HG02970 (cell line): ENCODE measurements around the gene PPP2R3C.
A peak's percentile ranks its signal among the peaks of the same experiment; 100 is the strongest.
"Not testable (repeated sequence)": the region's sequence is repeated elsewhere in the genome, so short reads cannot be mapped to it uniquely, and the experiment has no call there.

Source experiments
- ATAC-seq: cut with Tn5 transposase; IDR thresholded peaks from one replicate; pipeline ENCODE4 v1.9.1; 2021; ENCODE audit warnings: mild to moderate bottlenecking, moderate library complexity, moderate number of reproducible peaks; ENCODE audit not compliant: unreplicated experiment, low FRiP score

Gene PPP2R3C

DNA sequence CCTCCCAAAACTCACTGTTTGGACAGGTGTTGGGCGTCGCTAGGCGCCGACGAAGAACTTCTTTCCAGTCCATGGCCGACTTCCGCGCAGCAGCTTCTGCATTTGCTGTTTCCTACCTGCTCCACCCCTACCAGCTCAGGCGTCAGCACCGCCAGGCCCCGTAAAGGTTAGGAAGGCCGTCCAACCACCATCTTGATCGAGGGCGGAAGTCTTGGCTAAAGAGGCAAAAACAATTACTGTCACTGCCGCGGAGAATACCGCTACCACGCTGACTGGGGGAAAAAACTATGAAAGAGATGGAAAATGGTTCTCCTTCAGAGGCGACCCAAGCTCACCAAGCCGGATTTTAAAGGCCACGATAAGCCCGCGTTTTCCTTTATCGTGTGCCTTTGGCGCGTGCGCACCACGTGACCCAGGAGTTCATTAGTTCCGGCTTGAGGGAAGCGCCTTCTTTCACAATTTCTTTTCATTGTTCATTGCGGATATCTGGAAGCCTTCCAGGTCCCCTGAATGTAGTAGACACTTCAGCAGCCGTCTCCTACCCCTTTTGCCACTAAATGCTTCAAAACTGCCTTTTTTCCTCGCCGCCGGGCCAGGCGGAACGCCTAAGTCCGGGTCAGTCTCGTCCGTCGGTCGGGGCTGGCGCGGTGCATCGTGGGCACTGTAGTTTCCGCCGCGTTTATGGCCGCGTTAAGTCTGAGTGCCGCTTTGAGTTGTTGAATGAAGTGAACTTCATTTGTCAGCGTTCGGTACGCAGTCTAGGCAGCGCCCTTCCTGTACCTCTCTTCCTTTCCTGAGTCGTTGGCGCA is at the start of gene PPP2R3C, which contains the start of gene PRORP:
PPP2R3C (minus strand) TSS at position 104 of the 809 bp plus-strand sequence; CDS start at position 73, 31 bp downstream.
PRORP (plus strand) TSS at position 666 of the 809 bp plus-strand sequence. CDS start 694 bp downstream, outside the sequence.
- ATAC-seq: peak; percentile 80

DNA sequence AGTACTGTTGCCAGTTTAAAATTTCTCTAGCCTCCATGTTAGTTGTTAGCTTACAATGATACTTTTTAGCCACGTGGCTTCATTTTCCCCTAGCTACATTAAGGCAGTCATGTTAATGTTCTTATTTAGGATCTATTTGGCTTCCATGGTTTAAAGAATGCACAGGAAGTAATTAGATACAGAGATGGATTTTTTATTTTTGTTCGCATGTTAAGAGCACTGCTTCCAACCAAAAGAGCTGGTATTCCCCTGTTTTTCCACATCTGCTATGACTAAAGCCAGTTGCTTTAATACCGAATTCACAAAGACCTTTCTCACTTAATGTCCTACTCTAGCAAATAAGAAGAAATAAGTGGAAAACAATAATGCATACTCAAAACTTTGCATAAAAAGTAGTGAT is 45.7 kb upstream of the PPP2R3C start:
- no peak for ATAC-seq

DNA sequence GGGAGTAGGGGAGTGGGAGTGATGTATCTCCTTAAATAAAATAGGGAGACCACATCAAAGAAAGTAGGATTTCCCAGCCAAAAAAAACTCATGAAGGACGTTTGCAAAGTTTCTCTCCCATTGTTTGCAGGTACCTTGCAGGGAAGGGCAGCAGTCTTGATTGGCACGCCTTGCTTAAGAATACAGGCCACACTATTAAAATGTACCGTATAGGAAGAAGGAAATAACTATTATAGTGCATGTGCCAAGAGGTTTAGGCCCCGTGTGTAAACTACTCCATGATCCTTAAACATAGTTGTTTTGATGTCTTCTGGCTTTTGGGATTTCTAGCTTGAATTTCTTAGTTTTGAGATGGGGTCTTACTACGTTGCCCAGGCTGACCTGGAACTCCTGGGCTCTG is 43.1 kb upstream of the PPP2R3C start:
- ATAC-seq: no peak

DNA sequence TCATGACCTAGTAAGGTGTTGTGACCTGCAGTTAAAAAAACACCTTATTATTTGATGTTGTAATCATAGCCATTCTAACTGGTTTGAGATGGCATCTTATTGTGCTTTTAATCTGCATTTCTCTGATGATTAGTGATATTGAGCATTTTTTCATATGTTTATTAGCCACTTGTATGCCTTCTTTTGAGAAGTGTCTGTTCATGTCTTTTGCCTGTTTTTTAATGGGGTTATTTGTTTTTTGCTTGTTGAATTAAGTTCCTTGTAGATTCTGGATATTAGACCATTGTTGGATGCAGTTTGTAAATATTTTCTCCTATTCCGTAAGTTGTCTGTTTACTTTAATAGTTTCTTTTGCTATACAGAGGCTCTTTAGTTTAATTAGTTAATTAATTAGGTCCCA is 41.6 kb upstream of the PPP2R3C start:
- no peak for ATAC-seq

DNA sequence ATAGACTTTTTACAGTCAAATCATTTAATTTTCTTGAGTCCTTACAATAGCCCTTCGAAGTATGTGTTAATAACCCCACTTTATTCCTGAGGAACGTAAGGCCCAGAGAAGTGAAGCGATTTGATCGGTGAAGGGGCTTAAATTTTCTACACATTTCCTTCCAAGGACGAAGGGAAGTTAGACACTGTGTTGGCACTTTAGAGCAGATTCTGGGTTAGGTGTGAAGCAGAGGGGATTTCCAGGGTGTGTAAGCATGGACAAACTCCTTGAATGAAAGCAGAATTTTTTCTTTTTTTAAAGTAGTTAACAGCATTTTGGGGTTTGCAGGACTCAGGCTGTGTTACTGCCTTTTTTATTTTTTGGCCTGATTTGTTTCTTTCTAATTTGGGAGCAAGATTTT is 39.4 kb upstream of the PPP2R3C start:
- ATAC-seq: no peak

DNA sequence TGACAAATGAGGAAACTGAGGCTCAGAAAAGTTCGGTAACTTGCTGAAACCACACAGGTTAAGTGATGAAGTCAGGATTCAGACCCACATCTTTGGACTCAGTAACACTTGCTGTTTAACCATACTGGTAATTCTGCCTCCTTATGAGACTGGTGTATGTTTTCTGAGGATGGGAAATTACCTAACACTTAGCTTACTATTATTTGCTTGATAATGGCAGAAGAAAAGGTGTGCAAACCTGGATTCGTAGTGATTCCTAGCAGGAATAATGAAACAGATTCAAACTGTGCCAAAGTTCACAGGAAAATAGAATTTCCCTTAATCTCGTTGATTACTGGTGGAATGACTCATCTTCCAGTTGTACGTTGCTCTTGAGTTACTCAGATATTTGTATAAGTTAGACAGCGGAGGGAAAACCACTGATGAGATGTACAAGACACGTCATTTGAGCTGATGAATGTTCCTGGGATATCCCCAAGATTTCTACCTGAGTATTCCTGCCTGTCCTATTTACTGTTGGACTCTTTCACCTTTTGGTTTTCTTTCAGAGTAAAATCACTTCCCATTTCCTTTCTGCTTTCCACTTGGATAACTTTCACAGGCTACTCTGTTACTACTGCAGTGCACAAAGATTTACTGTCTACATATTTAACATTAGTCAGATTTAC is 38.1 kb upstream of the PPP2R3C start:
- ATAC-seq: no peak

DNA sequence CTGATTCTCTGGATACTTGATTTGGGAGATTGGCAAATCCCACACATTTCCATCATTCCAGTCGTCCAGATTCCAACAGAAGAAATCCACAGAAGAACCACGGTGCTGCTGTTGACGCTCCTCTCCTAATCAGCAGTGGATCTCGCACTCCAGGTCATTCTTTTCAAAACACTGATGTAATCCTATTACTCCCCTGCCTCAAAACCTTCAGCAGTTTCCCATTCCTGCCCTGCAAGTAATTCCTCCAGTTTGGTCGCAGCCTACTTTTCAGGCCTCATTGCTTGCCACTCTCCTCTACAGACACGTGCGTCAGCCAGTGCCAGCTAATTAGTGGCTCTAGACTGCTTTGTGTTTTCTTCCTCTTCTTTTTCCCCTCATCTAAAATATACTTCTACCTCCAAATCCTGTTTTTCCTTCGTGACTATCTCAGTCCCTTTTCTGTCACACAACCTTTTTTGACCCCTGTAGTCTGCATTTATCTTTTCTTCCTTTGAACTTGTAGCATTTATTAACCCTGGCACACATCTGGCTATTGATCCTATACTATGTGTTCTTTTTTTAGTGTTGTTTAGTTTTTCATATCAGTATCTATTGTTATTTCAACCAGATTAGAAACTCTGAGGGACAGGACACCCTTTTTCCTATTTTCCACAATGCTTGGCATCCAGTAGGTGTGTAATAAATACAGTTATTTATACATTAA is 37.3 kb upstream of the PPP2R3C start:
- no peak for ATAC-seq

DNA sequence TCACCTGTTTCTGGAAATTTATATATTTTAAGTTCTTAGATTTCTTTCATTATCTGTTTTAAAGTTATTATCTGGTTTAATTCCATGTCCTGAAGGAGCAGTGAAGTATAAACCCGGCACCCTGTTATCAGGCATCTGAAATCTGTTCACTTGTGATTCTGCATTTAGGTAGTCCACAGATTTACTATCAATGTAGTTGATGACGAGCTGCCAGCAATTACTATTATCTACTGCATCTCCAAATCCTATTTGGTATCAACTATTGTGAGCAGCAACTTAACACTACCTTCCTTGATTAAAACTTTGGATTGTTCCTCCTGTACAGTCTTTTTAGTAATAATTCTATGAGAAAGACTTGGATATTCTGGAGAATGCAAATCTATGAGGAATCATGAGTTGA is 36.7 kb upstream of the PPP2R3C start:
- ATAC-seq: no peak

DNA sequence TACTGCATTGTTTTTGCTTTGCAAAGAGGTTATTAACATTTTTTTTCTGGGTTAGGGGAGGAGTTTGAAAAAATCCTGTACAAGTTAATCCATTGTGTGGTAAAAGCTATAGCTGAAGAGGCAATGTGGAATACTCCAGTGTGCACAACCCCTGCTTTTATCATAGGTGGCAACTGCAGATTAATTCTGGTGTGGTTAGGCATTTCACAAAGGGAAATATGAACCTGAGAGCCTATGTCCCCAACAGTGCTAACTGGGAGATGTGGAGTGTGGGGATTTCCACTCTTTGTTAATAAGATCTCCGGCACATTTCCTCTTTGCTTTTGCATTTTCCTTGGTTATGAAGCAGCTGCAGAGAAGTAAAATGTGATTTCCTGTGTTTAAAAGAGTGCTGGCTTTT is 34.2 kb upstream of the PPP2R3C start:
- ATAC-seq: no peak

DNA sequence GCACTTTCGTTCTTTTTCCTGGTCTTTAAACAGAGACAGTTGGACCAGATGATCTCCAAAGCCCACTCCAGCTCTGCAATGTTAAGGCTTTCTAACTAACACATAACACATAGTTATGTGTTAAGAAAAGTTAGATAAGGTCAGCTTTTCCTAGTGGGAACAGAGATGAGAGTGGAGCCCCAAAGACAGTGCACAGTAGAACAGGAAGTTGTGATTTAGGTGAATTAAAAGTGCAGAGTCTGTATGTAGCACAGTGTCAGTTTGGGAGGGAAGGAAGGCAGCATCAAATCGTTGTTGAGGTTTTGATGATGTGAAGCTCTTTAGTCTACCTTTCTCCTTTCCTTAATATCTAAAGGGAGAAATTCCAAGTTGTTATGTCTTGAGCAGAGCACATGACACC is 32.2 kb upstream of the PPP2R3C start:
- ATAC-seq: no peak

DNA sequence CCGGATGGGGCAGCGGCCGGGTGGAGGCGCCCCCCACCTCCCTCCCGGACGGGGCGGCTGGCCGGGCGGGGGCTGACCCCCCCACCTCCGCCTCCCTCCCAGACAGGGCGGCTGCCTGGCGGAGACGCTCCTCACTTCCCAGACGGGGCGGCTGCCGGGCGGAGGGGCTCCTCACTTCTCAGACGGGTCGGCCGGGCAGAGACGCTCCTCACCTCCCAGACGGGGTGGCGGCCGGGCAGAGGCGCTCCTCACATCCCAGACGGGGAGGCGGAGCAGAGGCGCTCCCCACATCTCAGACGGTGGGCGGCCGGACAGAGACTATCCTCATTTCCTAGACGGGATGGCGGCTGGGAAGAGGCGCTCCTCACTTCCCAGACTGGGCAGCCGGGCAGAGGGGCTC is 30.7 kb upstream of the PPP2R3C start:
- ATAC-seq: not testable (repeated sequence)

DNA sequence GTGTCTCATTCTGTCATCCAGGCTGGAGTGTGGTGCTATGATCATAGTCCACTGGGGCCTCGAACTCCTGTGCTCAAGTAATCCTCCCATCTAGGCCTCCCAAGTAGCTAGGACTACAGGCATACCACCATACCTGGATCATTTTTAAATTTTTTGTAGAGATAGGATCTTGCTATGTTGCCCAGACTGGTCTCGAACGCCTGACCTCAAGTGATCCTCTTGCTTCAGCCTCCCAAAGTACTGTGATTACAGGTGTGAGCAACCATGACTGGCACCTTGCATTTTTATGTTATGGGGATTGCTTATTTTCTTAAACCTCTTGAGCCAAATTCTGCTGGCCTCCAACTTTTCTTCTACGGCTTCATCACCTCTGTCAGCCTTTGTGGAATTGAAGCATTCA is 27.4 kb upstream of the PPP2R3C start:
- no peak for ATAC-seq

DNA sequence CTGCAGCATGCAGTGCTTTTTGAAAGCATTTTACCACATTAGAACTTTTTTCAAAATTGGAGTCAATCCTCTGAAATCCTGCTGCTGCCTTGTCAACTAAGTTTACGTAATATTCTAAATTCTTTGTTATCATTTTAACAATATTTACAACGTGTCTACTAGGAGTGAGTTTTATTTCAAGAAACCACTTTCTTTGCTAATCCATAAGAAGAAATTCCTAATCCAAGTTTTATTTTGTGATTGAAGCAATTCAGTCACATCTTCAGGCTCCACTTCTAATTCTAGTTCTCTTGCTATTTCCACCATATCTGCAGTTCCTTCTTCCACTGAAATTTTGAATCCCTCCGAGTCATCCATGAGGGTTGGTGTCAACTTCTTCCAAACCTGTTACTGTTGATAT is 25.9 kb upstream of the PPP2R3C start:
- ATAC-seq: no peak

DNA sequence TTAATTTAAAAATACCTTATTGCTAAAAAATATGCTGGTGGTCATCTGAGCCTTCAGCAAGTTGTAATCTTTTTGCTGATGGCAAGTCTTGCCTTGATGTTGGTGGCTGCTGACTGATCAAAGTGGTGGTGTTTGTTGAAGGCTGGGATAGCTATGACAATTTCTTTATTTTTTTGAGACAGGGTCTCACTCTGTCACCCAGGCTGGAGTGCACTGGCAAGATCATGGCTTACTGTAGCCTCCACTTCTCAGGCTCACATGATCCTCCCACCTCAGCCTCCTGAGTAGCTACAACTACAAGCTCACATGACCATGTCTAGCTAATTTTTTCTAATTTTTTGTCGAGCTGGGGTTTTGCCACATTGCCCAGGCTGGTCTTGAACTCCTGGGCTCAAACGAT is 25.4 kb upstream of the PPP2R3C start:
- ATAC-seq: no peak

DNA sequence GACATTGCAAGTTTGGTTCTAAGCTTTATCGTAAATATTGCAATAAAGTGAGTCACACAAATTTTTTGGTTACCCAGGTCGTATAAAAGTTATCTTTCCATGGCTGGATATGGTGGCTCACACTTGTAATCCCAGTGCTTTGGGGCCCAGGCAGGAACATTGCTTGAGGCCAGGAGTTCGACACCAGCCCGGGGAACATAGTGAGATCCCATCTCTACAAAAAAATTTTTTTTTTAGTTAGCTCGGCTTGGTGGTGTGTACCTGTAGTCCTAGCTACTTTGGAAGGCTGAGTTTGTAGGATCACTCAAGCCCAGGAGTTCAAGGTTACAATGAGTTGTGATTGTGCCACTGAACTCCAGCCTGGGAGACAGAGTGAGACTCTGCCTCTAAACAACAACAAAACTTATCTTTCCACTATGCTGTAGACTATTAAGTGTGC is 24.9 kb upstream of the PPP2R3C start:
- ATAC-seq: no peak

DNA sequence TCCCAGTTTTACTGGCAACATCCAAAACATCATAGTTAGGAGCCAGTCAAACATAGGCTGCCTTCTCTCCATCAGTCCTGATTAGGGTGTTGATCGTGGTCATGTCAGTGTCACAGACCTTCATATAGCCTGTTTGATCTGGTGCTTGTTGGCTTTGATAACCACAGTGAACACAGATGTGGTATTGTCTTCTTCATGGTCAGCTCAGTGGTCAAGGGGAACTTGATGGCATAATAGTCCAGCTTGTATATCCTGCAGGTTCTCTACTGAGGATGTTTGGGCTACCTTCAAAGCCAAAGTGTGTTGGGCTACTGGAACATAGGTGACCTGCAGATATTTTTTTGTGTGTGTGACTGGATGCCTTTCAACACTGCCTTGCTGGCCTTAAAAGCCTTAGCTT is 22.2 kb upstream of the PPP2R3C start:
- ATAC-seq: no peak

DNA sequence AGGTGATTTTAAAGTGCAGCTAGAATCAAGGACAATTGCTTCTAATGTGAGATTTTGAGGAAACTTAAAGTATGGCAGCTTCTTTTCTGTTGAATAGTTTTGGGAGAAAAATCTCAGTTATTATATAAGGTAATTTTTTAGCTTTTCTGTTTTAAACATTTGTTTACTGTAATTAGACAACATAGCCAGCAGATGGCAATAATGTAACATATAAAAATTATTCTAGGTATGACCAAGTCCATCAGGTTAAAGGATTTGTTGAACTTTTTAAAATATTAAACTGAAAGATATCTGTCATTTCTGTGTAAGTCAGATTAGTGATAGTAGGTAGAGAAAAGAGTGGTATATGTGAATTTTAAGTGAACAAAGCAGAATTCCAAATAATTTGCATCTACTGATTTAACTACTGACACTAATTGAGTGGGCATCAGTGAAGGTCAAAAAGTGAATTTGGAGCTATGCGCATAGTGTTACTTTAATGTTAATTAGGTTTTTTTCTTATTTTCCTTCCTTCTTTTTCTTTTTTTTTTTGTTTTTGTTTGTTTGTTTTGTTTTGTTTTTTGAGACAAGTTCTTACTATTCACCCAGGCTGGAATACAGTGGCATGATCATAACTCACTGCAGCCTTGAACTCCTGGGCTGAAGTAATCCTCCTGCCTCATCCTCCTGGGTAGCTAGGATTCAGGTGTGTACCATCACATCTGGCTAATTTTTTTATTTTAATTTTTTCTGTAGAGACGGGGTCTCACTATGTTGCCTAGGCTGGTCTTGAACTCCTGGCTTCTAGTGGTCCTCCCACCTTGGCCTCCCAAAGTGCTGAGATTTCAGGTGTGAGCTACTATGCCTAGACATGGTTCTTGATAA is 19.2 kb upstream of the PPP2R3C start:
- no peak for ATAC-seq

DNA sequence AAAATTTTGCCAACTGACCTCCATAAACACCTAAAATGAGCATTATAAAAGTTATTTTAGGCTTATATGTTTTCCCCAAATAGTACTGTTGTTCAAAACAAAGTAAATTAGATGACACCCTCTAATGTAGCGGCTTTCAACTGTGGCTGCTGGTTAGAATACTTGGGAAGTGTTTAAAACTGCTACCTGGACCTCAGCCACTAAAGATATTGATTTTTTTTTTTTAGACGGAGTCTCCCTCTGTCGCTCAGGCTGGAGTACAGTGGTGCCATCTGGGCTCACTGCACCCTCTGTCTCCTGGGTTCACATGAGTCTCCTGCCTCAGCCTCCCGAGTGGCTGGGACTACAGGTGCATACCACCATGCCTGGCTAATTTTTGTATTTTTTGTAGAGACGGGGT is 16.8 kb upstream of the PPP2R3C start:
- ATAC-seq: no peak

DNA sequence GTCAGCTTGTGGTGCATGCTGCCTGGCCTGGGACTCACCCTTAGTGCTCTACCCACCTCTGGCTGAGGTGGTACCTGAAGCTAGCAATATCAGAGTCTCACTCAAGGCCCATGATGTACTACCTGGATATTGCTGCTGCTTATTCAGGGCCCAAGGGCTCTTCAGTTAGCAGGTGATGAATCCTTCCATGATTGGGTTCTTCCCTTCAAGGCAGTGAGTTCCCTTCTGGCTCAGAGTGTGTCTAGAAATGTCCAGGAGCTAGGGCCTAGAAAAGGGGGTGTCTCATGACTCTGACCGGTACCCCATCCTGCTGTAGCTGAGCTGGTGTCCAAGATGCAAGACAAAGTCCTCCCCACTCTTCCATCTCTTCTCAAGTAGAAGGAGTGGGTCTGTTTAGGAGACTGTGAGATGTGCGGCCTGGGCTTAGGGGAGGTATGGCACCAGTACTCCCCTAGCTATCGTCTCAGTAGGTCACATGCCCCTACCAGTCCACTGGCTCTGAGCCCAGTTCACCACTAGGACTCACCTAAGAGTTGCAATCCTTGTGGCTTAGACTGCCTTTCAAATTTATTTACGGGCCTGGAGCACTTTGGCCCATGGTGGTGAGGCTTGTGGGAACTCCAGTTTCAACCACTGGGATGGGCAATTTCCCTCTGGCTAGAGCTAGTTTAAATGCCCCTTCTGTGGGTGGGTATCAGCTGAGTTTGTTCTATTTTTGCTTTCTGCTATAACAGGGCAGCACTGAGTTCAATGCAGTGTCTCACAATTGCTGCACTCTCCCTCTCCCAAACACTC is 12.7 kb upstream of the PPP2R3C start:
- no peak for ATAC-seq
